Stimulated activated CD4-positive, alpha-beta T cell treated with anti-CD3 and anti-CD28 coated beads, Interleukin-15, amount 100 ng/mL, for 24 hours (primary cell): ENCODE results near the gene TMEM108.
"Not testable (repeated sequence)": the region's sequence is repeated elsewhere in the genome, so short reads cannot be mapped to it uniquely, and the experiment has no call there.

ENCODE experiments used
- DNase-seq: peaks from one replicate; pipeline ENCODE4 v3.0.0-alpha.2; 2020

The TMEM108 gene

GRCh38 chr3:133038089-133038730 is at the start of gene TMEM108:
Gene TMEM108 (plus strand): TSS chr3:133038391.
- DNase-seq, result peak; percentile 61

- DNase-seq, result no peak
Observed at GRCh38 chr3:132995971-132996370, 42.2 kb upstream of the TMEM108 start.

- DNase-seq, result no peak
Observed at GRCh38 chr3:132997404-132998185, 40.6 kb upstream of the TMEM108 start.

- DNase-seq, result not testable (repeated sequence)
Observed at GRCh38 chr3:133005032-133005431, 33.2 kb upstream of the TMEM108 start.

- DNase-seq, result no peak
Observed at GRCh38 chr3:133007601-133008000, 30.6 kb upstream of the TMEM108 start.

- DNase-seq, result no peak
Observed at GRCh38 chr3:133014325-133014724, 23.9 kb upstream of the TMEM108 start.

GRCh38 chr3:133015573-133015972 is 22.6 kb upstream of the TMEM108 start:
- DNase-seq, result not testable (repeated sequence)

GRCh38 chr3:133016838-133017309 is 21.3 kb upstream of the TMEM108 start:
- DNase-seq, result no peak

GRCh38 chr3:133018921-133019320 is 19.3 kb upstream of the TMEM108 start:
- no peak for DNase-seq

- no peak for DNase-seq
Observed at GRCh38 chr3:133021206-133021605, 17.0 kb upstream of the TMEM108 start.

GRCh38 chr3:133023362-133023761 is 14.8 kb upstream of the TMEM108 start:
- DNase-seq, result no peak

GRCh38 chr3:133025546-133025945 is 12.6 kb upstream of the TMEM108 start:
- no peak for DNase-seq

- no peak for DNase-seq
Observed at GRCh38 chr3:133032301-133032700, 5.9 kb upstream of the TMEM108 start.

GRCh38 chr3:133037436-133037835 is 755 bp upstream of the TMEM108 start:
- no peak for DNase-seq

GRCh38 chr3:133038731-133039375 is 662 bp downstream of the TMEM108 start:
- peak; percentile 2 for DNase-seq

GRCh38 chr3:133040696-133041523 is 2.7 kb downstream of the TMEM108 start:
- peak; percentile 54 for DNase-seq

GRCh38 chr3:133041524-133041829 is 3.3 kb downstream of the TMEM108 start:
- no peak for DNase-seq

GRCh38 chr3:133042778-133043177 is 4.6 kb downstream of the TMEM108 start:
- no peak for DNase-seq

GRCh38 chr3:133047980-133048379 is 9.8 kb downstream of the TMEM108 start:
- DNase-seq, result no peak

- no peak for DNase-seq
Observed at GRCh38 chr3:133049491-133049890, 11.3 kb downstream of the TMEM108 start.

GRCh38 chr3:133050891-133051290 is 12.7 kb downstream of the TMEM108 start:
- no peak for DNase-seq

GRCh38 chr3:133053532-133053931 is 15.3 kb downstream of the TMEM108 start:
- DNase-seq, result no peak

- DNase-seq, result no peak
Observed at GRCh38 chr3:133054586-133054985, 16.4 kb downstream of the TMEM108 start.
